CD4-positive, alpha-beta T cell (primary cell): Measurements from ENCODE around the gene TTC33. TPM values are rescaled to one million over a fixed set of nuclear protein-coding genes. Genes with fewer than 3 reads are reported as not detected.

Experiments
- ATAC-seq: fragments of 200-7000 bp; cut with Tn5 transposase; one replicate; pipeline ENCODE4 v1.10.0; 2022; ENCODE audit warnings: mild to moderate bottlenecking; ENCODE audit not compliant: poor library complexity
- CTCF ChIA-PET: fragments of 350-600 bp; sonication (Branson Sonifier 250); formaldehyde crosslinking; loops from one replicate; lab custom pipeline; 2021; ENCODE audit warnings: antibody characterized with exemption, inconsistent platforms; lab: Charles Lee
- POLR2A ChIA-PET: fragments of 350-600 bp; sonication (Branson Sonifier 250); formaldehyde crosslinking; loops from one replicate; lab custom pipeline; 2021; ENCODE audit warnings: antibody characterized with exemption, inconsistent platforms; lab: Charles Lee
- DNase-seq, 14 experiments: peaks; one replicate each; pipeline ENCODE4 v3.0.0-alpha.2; 2013 to 2020; ENCODE audit warnings: mixed read lengths in 2 of 14
- H3K27ac ChIP-seq, 2 donors: one replicate each; pipeline versions ENCODE4 v1.5.1 to v1.7.0; 2013; ENCODE audit warnings: low read length in 2 of 2, low read depth in 1 of 2, mild to moderate bottlenecking in 1 of 2
- H3K27me3 ChIP-seq, 2 experiments: 1 replicate in 1 of 2; 2 replicates in 1 of 2; pipeline versions ENCODE4 v1.6.1 to v1.7.0; 2013; ENCODE audit warnings: low read length in 2 of 2, control low read depth in 1 of 2, mild to moderate bottlenecking in 1 of 2, moderate library complexity in 1 of 2; ENCODE audit not compliant: insufficient read depth in 2 of 2, control insufficient read depth in 1 of 2
- H3K36me3 ChIP-seq: one replicate; pipeline ENCODE4 v1.6.1; 2013; ENCODE audit warnings: low read length, control low read depth; ENCODE audit not compliant: insufficient read depth
- H3K4me1 ChIP-seq: one replicate; pipeline ENCODE4 v1.6.1; 2013; ENCODE audit warnings: low read length, control low read depth; ENCODE audit not compliant: insufficient read depth
- H3K4me3 ChIP-seq: one replicate; pipeline ENCODE4 v1.5.1; 2013; ENCODE audit warnings: mild to moderate bottlenecking, low read length, moderate library complexity
- H3K9me3 ChIP-seq, 2 experiments: 1 replicate in 1 of 2; 2 replicates in 1 of 2; pipeline versions ENCODE4 v1.6.1 to v1.7.0; 2013; ENCODE audit warnings: low read length in 2 of 2, mild to moderate bottlenecking in 2 of 2, control low read depth in 1 of 2, moderate library complexity in 1 of 2; ENCODE audit not compliant: control insufficient read depth in 1 of 2, insufficient read depth in 1 of 2
- H3K27ac Mint-ChIP-seq: one replicate; pipeline ENCODE4 v1.8.0; 2020; ENCODE audit warnings: mixed read lengths
- H3K27me3 Mint-ChIP-seq: one replicate; pipeline ENCODE4 v1.8.0; 2021; ENCODE audit warnings: mixed read lengths
- H3K36me3 Mint-ChIP-seq: one replicate; pipeline ENCODE4 v1.8.0; 2021; ENCODE audit warnings: low read depth, mixed read lengths
- H3K4me1 Mint-ChIP-seq: one replicate; pipeline ENCODE4 v1.8.0; 2021; ENCODE audit warnings: low read depth, mixed read lengths
- H3K4me3 Mint-ChIP-seq: one replicate; pipeline ENCODE4 v1.8.0; 2020; ENCODE audit warnings: mild to moderate bottlenecking, mixed read lengths
- H3K9me3 Mint-ChIP-seq: one replicate; pipeline ENCODE4 v1.8.0; 2020; ENCODE audit warnings: mixed read lengths
- CTCF ChIP-seq: fragments of 200-600 bp; IDR thresholded peaks from one replicate; pipeline ENCODE4 v1.8.0; 2022; ENCODE audit warnings: antibody characterized with exemption, mild to moderate bottlenecking
- intact Hi-C, 2 experiments: fragments of 100-400 bp; cut with DNase I in 1 of 2; cut with micrococcal nuclease in 1 of 2; formaldehyde crosslinking; loops; one replicate each; pipeline versions ENCODE4 v1.15.1 to v1.9.0; 2023 to 2025; cut with DNase I, micrococcal nuclease
- total RNA-seq, 174 experiments: library from RNA in 2 of 174; stranded (reverse) in 2 of 174; gene quantifications; one replicate each; pipeline ENCODE4 v1.2.3 and lab custom pipeline; 2021 to 2026

TTC33 gene
- total RNA-seq, 2 experiments from 2014 or later: 8.7 to 12.0 TPM

- Histone ChIP-seq H3K27me3 (no peaks in the 10 kb centered on the region), H3K9me3 (no peaks in the 10 kb centered on the region), H3K36me3 (no peaks in the 10 kb centered on the region), H3K4me1 (no peaks in the 10 kb centered on the region), H3K4me3 (no peak overlapping the region), H3K27ac (no peak overlapping the region)
- ATAC-seq (no peak), DNase-seq (no peak)
- ChIA-PET CTCF (no interaction called here), POLR2A (no interaction called here)
- TF ChIP-seq CTCF: no peak
- no peaks in the 10 kb centered on the region for H3K4me1 Mint-ChIP-seq
- intact Hi-C loops: no loop called here
- H3K27me3 Mint-ChIP-seq: no peaks in the 10 kb centered on the region
- no peak overlapping the region for H3K27ac Mint-ChIP-seq
- H3K4me3 Mint-ChIP-seq: no peak overlapping the region
- no peaks in the 10 kb centered on the region for H3K9me3 Mint-ChIP-seq
- no peaks in the 10 kb centered on the region for H3K36me3 Mint-ChIP-seq
Observed at GRCh38 chr5:40547994-40548575, 207.7 kb downstream of the TTC33 start.

- Mint-ChIP-seq H3K27me3 (no peaks in the 10 kb centered on the region), H3K36me3 (no peaks in the 10 kb centered on the region), H3K4me3 (no peak overlapping the region), H3K27ac (no peak overlapping the region), H3K4me1 (no peaks in the 10 kb centered on the region), H3K9me3 (no peaks in the 10 kb centered on the region)
- Histone ChIP-seq H3K36me3 (no peaks in the 10 kb centered on the region), H3K9me3 (no peaks in the 10 kb centered on the region), H3K4me3 (no peak overlapping the region), H3K27ac (no peak overlapping the region), H3K27me3 (no peaks in the 10 kb centered on the region), H3K4me1 (no peaks in the 10 kb centered on the region)
- no peak for TF ChIP-seq CTCF
- DNase-seq (no peak), ATAC-seq (no peak)
- intact Hi-C loops: no loop called here
- POLR2A ChIA-PET: no interaction called here
- CTCF ChIA-PET: no interaction called here
Observed at GRCh38 chr5:40547557-40547956, 208.2 kb downstream of the TTC33 start.

- H3K36me3 ChIP-seq: no peaks in the 10 kb centered on the region
- no peak overlapping the region for H3K4me3 ChIP-seq
- H3K27me3 Mint-ChIP-seq: no peaks in the 10 kb centered on the region
- no peaks in the 10 kb centered on the region for H3K36me3 Mint-ChIP-seq
- no peak overlapping the region for H3K27ac ChIP-seq
- no peak for TF ChIP-seq CTCF
- H3K27me3 ChIP-seq: no peaks in the 10 kb centered on the region
- peaks cover 10% of the 10 kb centered on the region for H3K9me3 Mint-ChIP-seq
- no peaks in the 10 kb centered on the region for H3K4me1 Mint-ChIP-seq
- ChIA-PET POLR2A (no interaction called here), CTCF (no interaction called here)
- intact Hi-C loops: no loop called here
- ATAC-seq: no peak
- H3K9me3 ChIP-seq: no peaks in the 10 kb centered on the region
- H3K4me3 Mint-ChIP-seq: no peak overlapping the region
- H3K4me1 ChIP-seq: no peaks in the 10 kb centered on the region
- no peak overlapping the region for H3K27ac Mint-ChIP-seq
- DNase-seq: no peak
Observed at GRCh38 chr5:40540301-40540700, 215.5 kb downstream of the TTC33 start.
